Measurements from ENCODE around the gene SLC22A13. TPM values are rescaled to one million over a fixed set of nuclear protein-coding genes. Genes with fewer than 3 reads are reported as not detected.

Gene SLC22A13
- total RNA-seq, 1 donor from 2014 or later, result not detected

DNA sequence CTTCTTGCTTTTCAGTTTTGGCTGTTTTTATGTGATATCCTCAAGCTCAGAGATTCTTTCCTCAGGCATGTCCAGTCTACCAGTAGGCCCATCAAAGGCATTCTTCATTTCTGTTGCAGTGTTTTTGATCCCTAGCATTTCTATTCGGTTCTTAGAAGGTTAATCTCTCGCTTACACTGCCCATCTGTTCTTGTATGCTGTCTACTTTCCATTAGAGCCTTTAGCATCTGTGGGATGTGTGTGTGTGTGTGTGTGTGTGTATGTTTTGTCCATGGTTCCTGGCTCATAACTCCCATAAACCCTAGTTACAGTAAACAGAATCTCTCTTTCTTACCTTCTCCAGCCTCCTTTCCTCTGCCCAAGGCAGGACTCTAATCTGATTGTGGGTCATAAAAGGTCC is 5.1 kb upstream of the SLC22A13 start:
- TF ChIP-seq, protein P1, sequence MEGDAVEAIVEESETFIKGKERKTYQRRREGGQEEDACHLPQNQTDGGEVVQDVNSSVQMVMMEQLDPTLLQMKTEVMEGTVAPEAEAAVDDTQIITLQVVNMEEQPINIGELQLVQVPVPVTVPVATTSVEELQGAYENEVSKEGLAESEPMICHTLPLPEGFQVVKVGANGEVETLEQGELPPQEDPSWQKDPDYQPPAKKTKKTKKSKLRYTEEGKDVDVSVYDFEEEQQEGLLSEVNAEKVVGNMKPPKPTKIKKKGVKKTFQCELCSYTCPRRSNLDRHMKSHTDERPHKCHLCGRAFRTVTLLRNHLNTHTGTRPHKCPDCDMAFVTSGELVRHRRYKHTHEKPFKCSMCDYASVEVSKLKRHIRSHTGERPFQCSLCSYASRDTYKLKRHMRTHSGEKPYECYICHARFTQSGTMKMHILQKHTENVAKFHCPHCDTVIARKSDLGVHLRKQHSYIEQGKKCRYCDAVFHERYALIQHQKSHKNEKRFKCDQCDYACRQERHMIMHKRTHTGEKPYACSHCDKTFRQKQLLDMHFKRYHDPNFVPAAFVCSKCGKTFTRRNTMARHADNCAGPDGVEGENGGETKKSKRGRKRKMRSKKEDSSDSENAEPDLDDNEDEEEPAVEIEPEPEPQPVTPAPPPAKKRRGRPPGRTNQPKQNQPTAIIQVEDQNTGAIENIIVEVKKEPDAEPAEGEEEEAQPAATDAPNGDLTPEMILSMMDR (conservative IDR thresholded peaks at IDR 0.05; ENCODE audit: low read depth, low read length), result no peak
- no peak overlapping the region for H3K4me3 ChIP-seq (ENCODE audit: low read depth, low read length)
- DNase-seq (ENCODE audit: low read depth), result no peak

DNA sequence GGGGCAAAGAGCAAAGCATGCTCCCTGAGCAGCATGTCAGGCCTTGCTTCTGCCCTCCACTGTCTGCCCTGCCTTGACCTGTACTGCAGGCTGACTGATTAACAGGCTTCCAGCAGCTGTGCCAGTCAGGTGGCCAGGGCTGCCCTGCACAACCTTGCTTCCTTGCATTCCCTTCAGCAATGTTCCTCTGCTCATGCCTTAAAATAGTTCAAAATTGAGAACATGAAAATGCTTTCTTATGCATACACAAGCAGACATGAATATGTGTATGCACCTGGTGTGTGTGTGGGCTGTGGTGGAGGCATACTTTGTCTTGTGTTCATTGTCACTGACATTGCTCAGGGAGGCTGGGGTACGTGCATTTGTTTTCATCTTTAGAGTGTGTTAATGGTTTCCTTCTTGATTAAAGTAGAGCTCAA is 1.2 kb upstream of the SLC22A13 start:
- TF ChIP-seq, protein P1 (conservative IDR thresholded peaks at IDR 0.05; ENCODE audit: low read depth, low read length), result no peak

GRCh38 chr3:38264779-38265178 is 833 bp upstream of the SLC22A13 start:
- DNase-seq (ENCODE audit: low read depth), result no peak
- TF ChIP-seq, protein P1 (conservative IDR thresholded peaks at IDR 0.05; ENCODE audit: low read depth, low read length), result no peak
- H3K4me3 ChIP-seq (ENCODE audit: low read depth, low read length), result no peak overlapping the region

More for the DNA sequence above, 1.2 kb upstream of the SLC22A13 start:
- no peak overlapping the region for H3K4me3 ChIP-seq (ENCODE audit: low read depth, low read length)
- peak; percentile 29 for DNase-seq (ENCODE audit: low read depth)

DNA sequence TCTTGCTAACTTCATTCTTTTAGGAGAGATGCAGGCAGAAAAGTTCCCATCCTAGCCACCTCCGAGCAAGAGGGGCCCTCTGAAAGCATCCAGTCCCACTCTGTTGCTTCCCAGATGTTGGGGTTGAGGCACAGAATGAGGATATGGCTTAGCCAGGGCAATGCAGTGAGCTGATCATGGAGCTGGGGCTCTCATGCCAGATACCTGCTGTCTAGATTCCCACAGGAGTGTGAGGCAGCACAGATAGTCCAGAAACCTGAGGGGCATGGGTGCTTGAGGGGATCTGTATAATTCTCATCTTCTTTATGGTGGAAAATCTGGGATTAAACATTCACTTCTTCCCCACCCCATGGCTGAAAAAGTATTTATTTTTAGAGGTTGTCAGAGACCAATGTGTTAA is 1.2 kb downstream of the SLC22A13 start:
- H3K4me3 ChIP-seq (ENCODE audit: low read depth, low read length), result no peak overlapping the region
- DNase-seq (ENCODE audit: low read depth), result no peak
- TF ChIP-seq, protein P1 (conservative IDR thresholded peaks at IDR 0.05; ENCODE audit: low read depth, low read length), result no peak

DNA sequence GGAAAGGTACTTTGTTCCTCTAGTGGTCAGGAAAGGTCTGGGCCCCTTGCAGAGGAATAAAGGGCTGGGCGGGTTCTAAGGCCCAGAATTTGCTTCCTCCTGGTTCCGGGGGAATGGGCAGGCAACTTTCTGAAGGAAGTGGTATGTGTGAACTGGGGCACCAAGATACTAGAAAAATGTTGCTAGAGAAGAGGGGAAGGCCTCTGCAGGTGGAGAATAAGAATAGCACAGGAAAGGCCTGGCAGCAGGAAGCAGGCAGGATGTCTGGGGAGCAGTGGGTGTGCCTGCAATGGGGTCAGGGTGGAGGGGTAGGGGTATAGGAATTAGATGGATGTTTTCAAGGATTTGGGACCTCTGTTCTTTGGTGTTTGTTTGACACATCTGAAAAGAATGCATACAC is 2.0 kb downstream of the SLC22A13 start:
- H3K4me3 ChIP-seq (ENCODE audit: low read depth, low read length), result no peak overlapping the region
- no peak for DNase-seq (ENCODE audit: low read depth)
- TF ChIP-seq, protein P1 (conservative IDR thresholded peaks at IDR 0.05; ENCODE audit: low read depth, low read length), result no peak

DNA sequence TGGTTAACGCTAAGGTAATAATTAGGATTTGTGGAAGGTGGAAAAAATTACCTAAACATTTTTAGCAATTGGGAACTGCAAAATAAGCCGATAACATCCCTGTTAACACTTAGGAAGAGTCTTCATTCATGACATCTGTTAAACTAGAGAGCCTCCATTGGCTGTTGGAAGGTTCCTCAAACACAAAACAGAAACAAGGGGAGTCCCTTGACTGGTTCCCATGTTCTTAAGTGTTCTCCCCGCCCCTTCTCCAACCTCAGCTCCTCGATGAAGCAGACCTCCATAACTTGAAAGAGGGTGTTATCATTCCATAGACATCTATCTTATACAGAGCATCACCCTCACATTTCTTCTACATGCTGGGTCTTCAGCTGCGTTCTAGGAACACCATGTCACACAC is 2.5 kb downstream of the SLC22A13 start:
- DNase-seq (ENCODE audit: low read depth), result no peak
- TF ChIP-seq, protein P1 (conservative IDR thresholded peaks at IDR 0.05; ENCODE audit: low read depth, low read length), result no peak
- no peak overlapping the region for H3K4me3 ChIP-seq (ENCODE audit: low read depth, low read length)

DNA sequence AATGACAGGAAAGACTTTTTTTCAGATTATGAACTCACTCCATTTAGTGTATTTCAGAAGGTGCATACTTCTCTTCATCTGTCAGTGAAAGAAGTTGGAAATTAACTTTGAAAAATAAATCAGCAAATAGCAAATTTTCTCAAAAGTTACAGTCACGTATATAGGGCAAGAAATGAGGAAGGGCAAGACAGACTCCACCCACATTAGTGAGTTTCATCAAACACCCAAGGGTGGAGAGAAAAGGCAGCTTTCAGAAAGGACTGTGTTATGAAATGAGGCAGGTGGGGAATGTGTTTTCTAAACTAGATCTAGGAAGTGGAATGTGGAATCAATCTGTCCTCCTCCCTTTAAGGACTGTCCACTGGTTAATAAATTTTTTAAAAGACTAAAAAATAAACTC is 2.9 kb downstream of the SLC22A13 start:
- TF ChIP-seq, protein P1 (conservative IDR thresholded peaks at IDR 0.05; ENCODE audit: low read depth, low read length), result no peak

More for the DNA sequence above, 2.9 kb downstream of the SLC22A13 start:
- no peak overlapping the region for H3K4me3 ChIP-seq (ENCODE audit: low read depth, low read length)
- no peak for DNase-seq (ENCODE audit: low read depth)
